Uterus (tissue), 2 donors: ENCODE measurements around the gene HMGB3.

Source experiments
- POLR2A ChIP-seq, 2 donors: fragments of 450-650 bp; IDR thresholded peaks; one replicate each; pipeline ENCODE4 v1.6.1; 2016; ENCODE audit warnings: antibody characterized with exemption in 2 of 2, mild to moderate bottlenecking in 1 of 2, moderate library complexity in 1 of 2
- TF ChIP-seq, protein P1 (sequence below), 4 experiments: fragments of 200-600 bp in 2 of 4; fragments of 450-650 bp in 2 of 4; sonication (generic) in 2 of 4; IDR thresholded peaks; one replicate each; pipeline ENCODE4 v1.5.1; 2016 to 2019; ENCODE audit warnings: antibody characterized with exemption in 4 of 4, mild to moderate bottlenecking in 2 of 4, moderate library complexity in 1 of 4

DNA sequence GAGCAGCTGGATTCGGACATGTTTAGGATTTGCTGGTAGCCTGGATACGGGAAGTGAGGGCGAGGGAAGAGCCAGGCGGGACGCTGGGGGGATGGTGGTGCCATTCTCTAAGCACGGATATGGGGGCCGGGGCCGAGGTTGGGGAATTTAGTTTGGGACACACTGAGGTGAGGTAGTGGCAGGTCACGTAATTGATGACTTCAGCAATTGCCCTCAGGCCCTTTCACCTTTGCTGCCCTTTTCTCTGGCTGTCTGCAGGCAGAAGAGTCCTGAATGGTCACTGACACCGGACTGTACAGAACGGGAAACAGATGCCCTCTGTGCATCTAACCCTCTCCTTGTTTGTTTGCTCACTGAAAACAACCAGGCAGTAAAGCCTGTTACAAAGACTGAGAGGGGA lies 16.9 kb upstream of the HMGB3 start:
- TF ChIP-seq, protein P1, sequence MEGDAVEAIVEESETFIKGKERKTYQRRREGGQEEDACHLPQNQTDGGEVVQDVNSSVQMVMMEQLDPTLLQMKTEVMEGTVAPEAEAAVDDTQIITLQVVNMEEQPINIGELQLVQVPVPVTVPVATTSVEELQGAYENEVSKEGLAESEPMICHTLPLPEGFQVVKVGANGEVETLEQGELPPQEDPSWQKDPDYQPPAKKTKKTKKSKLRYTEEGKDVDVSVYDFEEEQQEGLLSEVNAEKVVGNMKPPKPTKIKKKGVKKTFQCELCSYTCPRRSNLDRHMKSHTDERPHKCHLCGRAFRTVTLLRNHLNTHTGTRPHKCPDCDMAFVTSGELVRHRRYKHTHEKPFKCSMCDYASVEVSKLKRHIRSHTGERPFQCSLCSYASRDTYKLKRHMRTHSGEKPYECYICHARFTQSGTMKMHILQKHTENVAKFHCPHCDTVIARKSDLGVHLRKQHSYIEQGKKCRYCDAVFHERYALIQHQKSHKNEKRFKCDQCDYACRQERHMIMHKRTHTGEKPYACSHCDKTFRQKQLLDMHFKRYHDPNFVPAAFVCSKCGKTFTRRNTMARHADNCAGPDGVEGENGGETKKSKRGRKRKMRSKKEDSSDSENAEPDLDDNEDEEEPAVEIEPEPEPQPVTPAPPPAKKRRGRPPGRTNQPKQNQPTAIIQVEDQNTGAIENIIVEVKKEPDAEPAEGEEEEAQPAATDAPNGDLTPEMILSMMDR (IDR thresholded peaks at IDR 0.05): no peak
- TF ChIP-seq POLR2A (IDR thresholded peaks at IDR 0.05): no peak
